HG02798 (cell line): ENCODE data around the gene ELK3.

Experiments used
- ATAC-seq: cut with Tn5 transposase; IDR thresholded peaks from one replicate; pipeline ENCODE4 v1.9.1; 2021; ENCODE audit warnings: mild to moderate bottlenecking; ENCODE audit not compliant: unreplicated experiment, poor library complexity

ELK3 gene

DNA sequence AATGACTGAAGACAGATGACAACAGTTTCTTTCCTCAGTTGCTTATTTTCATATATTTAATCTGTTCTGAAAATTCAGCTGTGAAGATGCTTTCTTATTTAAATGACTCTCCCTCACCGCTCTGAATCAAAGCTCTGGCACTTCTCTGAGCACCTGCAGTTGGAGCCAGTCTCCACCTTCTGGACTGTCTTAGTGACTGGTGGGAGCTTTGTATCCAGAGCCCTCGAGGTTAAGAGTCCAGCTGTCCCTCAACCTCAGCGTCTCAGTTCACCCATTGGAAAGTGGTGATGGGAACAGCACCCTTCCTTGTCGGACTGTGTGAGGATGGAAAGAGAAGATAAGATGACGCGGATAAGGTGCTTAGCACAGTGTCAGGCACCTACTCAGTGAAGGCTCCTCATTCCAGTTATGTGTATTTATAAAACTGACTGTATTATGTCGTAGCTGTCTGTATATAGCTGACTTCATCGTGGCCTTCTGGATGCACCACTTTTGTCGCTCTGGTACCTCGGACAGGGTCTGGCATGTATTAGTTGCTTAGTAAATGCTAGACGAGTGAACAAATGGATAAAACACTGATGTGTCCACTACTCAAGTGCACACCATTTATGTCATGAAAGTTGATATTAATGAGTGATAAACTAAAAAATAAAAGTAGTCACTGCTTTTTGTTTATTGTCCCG, 34.5 kb downstream of the ELK3 start:
- ATAC-seq, result no peak

DNA sequence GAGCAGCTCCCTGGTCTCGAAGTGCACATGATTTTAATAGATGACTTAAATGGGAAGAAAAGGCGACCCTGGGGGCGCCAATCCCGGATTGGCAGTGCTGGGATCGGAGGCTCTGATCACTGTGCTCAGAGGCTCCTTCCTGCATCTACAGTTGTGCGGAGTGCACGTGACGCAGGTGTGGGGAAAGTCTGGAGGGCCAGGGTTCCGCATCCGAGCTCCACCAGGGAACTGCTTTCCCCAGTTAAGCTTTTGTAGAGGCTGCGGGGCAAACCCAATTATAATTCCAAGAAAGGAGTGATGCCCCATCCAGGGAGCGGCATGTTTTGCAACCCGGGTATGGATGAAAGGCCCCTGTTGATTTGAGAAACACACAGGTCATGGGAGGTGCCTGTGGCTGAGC, 36.5 kb downstream of the ELK3 start:
- ATAC-seq, result no peak

DNA sequence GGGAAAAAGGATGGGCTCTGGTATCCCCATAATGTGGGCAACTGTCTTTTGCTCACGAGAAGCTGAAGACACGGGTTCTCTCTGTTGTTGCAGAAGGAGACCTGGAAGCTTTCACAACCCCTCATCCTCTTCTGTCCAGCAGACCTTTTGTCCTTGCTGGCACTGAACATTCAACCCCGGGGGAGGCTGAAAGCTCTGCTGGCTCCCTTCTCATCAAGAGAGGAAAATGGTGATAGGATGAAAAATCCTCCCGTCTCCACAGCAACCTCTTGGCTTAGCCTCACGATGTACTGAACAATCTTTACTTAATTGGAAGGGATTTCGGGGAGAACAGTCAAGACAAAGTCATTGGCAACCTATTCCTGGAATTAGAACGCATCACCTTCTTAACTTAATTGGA, 39.0 kb downstream of the ELK3 start:
- ATAC-seq, result no peak

DNA sequence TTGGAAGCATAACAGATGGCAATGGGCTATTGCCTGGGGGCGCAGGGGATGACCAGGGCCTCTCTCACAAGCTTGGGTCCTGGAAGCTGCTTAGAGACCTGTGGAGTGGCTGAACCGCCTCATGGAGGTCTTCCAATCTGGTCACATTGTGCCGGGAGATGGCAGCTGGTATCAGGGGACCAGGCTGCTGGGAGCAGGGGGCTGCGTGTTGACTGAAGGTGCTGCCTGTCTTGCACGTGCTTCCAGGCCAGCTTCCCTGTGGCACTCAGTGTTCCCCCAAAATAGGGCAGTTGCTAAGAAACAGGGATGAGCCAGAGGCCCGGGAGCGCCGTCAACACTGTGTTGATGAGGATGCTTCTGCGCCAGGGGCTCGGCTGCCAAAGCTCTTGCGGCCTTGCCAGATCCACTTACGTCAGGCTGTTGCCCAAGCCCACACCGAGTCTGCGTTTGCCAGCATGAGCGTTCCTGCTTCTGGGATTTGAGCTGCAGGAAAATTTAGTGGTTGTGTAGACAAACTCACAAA, 39.8 kb downstream of the ELK3 start:
- no peak for ATAC-seq

DNA sequence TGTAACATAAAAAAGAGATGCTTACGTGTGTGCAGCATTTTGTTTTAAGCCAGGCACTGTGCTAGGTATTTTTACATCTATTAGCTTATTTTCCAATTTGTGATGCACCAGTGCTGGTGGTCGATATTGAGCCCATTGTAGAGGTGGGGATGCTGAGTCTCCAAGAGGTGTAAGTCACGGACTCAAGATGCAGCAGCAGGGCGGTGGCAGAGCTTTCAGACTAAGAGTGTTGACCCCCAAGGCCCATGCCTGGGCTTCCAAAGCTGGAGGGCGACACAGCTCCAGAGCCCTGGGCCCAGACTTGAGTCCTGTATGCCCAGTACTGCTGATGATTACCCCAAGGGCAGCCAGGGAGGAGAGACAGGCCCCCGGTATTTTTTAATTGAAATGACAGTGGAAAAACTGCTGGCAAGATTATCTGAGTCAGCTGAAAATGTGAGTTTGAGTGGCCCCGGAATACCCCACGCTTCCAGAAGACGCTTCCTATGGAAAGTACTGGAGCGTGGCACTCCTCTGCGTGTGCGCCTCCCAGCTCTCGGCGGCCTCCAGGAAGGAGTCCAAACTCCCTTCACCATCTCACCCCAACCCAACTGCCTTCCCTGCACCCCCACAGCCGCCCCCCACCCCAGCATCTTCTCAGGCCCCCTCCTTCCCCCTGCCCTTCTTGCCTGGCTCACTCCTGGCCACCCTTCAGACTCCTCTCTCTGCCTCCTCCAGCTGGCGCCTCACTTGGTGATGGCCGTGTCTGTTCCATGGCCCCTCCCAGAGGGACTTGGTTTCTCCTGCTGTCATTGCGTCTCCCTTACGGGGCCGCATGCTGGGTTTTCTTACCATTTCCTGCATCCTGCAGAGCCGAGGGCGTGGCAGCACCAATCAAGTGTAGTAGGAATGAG, 40.7 kb downstream of the ELK3 start:
- no peak for ATAC-seq

DNA sequence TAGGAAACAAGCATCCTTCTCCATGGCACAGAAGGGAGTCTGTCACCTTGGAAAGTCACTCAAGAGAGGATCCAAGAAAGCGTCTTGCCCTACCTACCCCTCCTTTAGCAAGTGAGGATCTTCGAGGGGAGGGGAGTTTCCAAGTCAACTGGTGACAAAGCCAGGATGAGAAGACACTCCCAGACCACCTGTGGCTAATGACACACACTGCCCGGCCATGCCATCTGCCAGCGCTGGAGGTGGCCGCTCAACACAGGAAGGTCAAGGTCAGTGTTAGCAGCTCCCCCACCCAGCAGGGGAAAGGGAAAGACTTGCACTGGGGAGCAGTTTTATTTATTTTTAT, 41.3 kb downstream of the ELK3 start:
- ATAC-seq, result no peak

DNA sequence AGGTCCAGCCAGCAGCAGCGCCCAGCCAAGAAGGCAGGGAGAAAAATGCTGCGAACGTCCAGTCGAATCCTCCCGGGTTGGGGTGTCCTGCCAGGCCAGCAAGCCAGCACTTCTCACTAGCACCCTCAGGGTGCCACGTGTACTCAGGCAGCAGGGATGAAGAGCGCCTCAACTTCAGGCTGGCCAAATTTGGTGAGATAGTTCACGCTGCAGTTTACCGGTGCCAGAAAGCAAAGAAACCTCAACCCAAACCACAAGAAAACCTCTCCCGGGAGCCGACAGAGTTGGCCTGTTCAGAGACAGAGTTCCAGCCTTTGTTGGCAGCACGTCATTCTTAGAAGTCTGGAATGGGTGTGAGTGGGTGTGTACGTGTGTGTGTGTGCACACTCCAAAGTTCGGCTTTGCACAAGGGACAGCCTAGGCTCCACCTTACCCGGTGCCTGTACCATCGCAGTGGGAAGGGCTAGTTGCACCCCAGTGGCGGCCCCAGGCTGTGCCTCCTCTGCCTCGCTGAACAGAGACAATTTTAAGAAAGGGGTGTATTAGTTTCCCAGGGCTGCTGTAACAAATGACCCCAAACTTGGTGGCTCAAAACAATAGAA, 42.1 kb downstream of the ELK3 start:
- no peak for ATAC-seq

DNA sequence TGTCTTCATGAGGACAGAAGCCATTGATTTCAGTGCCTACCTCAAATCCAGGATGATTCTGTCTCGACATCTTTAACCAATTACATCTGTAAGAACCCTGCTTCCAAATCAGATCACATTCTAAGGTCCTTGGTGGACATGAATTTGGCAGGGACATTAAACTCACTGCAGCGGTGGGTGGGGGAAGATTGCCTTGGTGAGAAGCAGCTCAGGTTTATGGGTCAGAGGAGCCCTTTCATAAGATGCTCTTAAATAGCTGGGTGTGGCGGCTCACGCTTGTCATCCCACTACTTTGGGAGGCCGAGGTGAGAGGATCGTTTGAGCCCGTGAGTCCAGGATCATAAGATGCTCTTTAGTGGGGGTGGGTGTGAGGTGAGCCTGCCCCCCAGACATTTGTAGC, 42.9 kb downstream of the ELK3 start:
- ATAC-seq, result no peak

DNA sequence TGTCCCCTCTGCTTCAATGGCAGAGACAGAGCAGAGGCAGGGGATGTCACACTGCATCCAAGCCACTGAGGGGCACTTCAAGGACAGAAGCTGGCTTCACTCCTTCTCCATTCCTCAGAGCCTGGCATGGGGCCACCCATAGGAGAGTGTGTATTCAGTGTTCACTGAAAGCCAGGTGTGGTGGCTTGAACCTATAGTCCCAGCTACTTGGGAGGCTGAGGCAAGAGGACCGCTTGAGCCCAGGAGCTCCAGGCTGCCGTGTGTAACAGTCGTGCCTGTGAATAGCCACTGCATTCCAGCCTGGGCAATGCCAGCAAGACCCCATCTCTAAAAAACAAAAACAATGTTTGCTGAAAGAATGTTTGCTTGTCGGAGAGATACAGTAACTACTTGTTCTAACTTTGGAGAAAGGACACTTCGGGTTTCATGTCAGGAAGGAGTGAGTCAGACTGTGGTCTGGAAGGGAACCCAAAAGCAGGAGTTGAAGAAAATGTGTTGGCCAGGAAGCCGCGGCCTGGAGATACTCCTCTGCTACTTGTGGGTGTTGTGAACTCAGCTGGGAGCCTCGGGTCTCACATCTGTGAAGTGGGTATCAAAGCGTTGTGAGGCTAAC, 43.4 kb downstream of the ELK3 start:
- no peak for ATAC-seq

DNA sequence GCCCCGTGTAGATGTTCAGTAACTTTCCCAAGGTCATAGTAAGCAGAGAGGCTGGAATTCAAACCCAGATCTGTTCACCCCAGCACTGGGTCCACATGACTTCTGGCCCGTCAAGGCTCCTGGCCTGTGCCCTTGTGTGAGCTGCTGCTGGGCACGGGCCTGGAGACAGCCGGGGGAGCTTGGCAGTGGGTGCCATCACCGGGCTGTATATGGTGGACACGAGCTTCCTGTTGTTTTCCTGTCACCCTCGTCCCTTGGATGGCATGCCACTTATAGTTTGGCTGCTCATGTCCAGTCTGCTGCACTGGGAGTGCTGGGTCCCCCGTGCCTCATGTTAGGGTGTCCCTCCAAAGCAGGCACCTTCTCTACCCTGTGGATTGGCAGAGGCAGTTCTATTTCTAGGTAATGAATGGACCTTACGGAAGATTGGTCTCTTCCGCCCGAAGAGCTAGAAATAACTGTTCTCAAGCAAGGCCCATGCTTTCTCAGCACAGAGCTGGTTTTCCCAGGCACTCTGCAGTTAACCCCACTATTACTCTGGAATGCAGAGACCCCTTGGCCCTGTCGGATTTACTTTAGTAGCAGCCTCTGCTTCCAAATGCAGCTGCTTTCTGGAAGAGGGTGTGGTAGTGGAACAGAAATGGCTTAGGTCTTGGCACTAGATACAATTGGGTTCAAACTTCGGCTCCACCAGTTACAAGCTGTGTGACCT, 44.3 kb downstream of the ELK3 start:
- ATAC-seq, result no peak

DNA sequence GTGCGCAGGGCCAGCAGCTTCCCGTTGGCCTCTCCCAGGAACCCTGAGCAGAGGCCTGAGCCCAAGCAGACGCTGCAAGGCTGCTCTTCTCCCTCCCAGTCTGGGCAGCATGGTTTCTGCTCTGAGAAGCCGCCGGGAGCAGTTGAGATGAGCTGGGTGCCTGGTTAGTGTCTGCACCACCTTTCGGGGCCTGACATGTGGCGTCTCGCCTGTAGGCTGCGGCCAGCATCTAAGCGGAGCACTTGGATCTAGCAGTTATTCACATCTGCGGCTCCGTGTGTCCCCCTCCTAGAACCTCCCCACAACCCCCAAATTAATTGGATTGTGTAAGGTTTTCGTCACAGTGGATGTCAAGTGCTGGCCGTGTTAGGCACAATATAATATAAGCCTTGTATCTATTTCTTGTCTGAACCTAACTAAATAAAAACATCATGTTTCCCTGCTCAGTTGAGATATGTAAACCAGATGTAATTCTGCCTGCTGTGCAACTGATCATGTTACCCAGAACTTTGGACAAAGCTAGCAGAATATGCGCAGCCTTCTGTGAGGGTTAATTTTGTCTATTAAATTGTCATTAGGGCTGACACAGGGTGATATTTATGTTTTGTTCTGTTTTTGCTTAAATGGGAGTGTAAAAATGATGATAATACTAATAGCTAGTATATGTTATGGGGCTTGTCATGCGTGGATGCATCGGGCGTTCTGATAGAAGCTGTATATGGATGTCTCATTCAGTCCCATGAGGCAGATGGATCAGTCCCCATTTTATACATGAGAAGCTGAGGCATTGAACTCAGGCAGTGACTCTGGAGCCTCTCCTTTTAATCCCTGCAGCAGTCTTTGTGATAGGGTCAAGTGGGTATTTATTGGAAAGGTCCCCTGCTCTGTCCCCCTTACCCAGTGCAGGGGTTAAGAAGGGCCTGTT, 45.8 kb downstream of the ELK3 start:
- ATAC-seq, result no peak

DNA sequence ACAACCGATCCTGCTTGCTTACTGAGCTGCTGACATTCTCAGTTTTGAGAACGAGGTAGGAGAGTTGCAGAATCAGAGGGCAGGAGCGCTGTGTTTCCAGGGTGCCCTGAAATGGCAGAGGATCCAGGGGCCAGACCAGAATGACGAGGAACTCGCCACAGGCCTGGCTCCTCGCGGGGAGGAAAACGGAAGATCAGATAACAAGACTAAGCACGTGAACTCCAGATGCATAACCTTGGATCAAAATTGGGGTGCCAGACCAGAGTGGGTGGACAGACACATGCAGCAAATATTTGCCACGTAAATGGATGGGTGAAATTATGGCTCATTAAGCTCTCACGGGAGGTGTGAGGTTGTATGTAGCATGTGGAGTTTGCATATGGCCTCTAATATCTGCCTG, 46.5 kb downstream of the ELK3 start:
- ATAC-seq, result no peak

DNA sequence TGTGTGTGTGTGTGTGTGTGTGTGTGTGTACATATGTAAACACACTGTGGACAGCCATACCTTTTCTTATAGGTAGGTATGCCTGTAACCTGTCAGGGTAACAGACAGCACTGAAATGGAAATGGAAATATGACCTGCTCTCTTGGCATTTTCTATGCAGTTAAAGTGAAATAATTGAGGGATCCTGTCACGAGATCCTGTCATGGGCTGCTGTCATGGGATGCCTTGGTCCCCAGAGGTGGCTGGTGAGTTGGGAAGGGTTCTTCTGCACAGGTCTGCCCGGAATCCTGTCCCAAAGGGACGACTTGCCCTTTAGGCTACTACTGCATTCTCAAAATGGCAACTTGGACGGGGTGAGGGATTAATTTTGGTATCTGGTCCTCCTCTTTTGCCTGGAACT, 47.3 kb downstream of the ELK3 start:
- no peak for ATAC-seq

DNA sequence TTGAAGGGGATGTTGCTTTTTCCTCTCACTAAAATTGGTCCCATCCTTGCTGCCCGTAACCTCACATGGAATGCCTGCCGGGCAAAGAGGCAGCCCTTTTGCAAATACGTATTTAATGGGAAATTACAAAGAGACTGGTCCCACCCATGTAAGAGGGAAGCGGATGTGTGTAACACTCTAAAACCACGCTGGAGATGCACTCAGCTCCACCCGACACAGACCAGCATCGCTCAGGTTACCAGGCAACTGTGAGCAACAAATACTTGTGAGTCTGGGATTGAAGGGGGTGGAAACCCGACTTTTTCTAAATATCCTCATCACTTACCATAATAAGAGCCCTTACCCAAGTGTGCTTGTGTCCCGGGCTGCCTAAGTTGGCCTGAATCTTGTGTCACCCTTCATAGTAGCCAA, 47.7 kb downstream of the ELK3 start:
- no peak for ATAC-seq

DNA sequence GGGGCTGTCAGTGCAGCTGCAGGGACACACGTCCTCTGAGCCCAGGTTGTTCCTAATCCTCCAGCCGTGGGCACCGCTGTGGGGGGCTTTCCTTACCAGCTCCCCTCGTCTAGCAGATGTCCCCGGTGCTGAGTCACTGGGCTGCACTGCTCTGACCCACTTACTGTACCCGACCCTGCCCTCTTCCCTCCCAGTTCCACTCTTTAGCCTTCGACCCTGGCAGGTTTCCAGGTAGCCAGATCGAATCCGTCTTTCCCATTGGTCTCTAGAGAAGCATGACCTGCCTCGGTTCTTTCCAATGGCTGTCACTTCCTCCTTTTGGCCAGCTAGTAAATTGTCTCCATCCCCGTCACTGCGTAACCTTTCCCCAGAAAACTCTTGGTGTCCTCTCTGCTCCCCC, 48.4 kb downstream of the ELK3 start:
- no peak for ATAC-seq

DNA sequence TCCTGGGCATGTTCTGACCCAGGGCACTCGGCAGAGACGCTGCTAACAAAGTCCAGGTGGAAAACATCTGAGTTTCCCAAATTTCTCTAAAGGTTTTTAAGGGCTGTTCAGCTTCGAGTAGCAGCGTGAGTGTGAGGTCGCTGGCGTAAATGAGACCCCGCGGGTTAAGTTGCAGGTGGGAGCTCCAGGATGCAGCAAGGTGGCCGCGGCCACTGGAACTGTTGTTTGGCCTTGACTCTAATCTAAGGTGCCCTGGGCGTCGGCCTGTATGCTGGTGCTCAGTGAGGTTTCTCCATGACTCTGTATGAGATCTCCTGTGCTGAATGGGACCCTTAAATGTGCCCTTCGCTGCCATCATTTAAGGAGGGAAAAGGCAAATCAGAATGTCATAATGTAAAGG, 50.7 kb downstream of the ELK3 start:
- no peak for ATAC-seq

DNA sequence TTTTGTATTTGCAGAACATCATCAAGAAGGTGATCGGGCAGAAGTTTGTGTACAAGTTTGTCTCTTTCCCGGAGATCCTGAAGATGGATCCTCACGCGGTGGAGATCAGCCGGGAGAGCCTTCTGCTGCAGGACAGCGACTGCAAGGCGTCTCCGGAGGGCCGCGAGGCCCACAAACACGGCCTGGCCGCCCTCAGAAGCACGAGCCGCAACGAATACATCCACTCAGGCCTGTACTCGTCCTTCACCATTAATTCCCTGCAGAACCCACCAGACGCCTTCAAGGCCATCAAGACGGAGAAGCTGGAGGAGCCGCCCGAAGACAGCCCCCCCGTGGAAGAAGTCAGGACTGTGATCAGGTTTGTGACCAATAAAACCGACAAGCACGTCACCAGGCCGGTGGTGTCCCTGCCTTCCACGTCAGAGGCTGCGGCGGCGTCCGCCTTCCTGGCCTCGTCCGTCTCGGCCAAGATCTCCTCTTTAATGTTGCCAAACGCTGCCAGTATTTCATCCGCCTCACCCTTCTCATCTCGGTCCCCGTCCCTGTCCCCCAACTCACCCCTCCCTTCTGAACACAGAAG, 52.8 kb downstream of the ELK3 start:
- ATAC-seq, result no peak

DNA sequence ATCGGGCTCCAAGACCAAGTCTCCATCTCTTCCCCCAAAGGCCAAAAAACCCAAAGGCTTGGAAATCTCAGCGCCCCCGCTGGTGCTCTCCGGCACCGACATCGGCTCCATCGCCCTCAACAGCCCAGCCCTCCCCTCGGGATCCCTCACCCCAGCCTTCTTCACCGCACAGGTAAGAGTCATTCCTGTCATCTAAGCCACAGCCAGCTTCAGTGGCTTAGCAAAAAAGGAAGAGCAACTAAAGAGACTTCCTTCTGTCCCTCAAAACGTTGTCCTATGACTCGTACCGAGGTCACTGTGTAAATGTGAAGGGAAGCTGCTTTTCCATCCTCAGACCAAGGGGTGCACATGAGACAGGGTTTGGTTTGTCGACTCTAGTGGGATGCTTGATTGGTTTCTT, 53.4 kb downstream of the ELK3 start:
- ATAC-seq, result no peak
